B cell (primary cell): ENCODE data around the gene MRPS23. TPM values are rescaled to one million over a fixed set of nuclear protein-coding genes. Genes with fewer than 3 reads are reported as not detected.

Source experiments
- ATAC-seq: fragments of 200-7000 bp; cut with Tn5 transposase; one replicate; pipeline ENCODE4 v1.10.0; 2021; ENCODE audit warnings: low read depth, mild to moderate bottlenecking, moderate number of reproducible peaks, moderate library complexity
- CTCF ChIA-PET: fragments of 350-600 bp; sonication (Branson Sonifier 250); formaldehyde crosslinking; loops from one replicate; lab custom pipeline; 2021; ENCODE audit warnings: antibody characterized with exemption, inconsistent platforms; lab: Charles Lee
- POLR2A ChIA-PET: fragments of 350-600 bp; sonication (Branson Sonifier 250); formaldehyde crosslinking; loops from one replicate; lab custom pipeline; 2021; ENCODE audit warnings: antibody characterized with exemption; lab: Charles Lee
- DNase-seq: peaks from one replicate; pipeline ENCODE4 v3.0.0; 2013
- H2AFZ ChIP-seq: 2 replicates; pipeline ENCODE4 v1.6.1; 2012; ENCODE audit warnings: mild to moderate bottlenecking, low read depth, low read length; ENCODE audit not compliant: insufficient read depth, poor library complexity, severe bottlenecking
- H3K27ac ChIP-seq, 2 donors: 1 replicate in 1 of 2; 2 replicates in 1 of 2; pipeline ENCODE4 v1.5.1; 2012 to 2013; ENCODE audit warnings: low read length in 2 of 2, mild to moderate bottlenecking in 2 of 2, moderate library complexity in 1 of 2
- H3K27me3 ChIP-seq, 4 experiments: fragments of 200-600 bp in 1 of 4; sonication (generic) in 1 of 4; replicated peaks in 1 of 4; 1 replicate in 2 of 4; 2 replicates in 2 of 4; pipeline versions ENCODE4 v1.6.1 to v1.7.0; 2013 to 2016; ENCODE audit warnings: low read length in 3 of 4, mild to moderate bottlenecking in 2 of 4, mixed read lengths in 1 of 4, moderate library complexity in 1 of 4; ENCODE audit not compliant: insufficient read depth in 4 of 4, control insufficient read depth in 3 of 4; ENCODE audit errors: control extremely low read depth in 1 of 4
- H3K36me3 ChIP-seq, 2 experiments: replicated peaks in 1 of 2; 1 replicate in 1 of 2; 2 replicates in 1 of 2; pipeline versions ENCODE4 v1.6.1 to v1.7.1; 2013; ENCODE audit warnings: low read length in 1 of 2; ENCODE audit not compliant: insufficient read depth in 2 of 2, control insufficient read depth in 1 of 2; ENCODE audit errors: control extremely low read depth in 1 of 2, extremely low read depth in 1 of 2
- H3K4me1 ChIP-seq, 2 donors: fragments of 200-600 bp in 1 of 2; sonication (generic) in 1 of 2; 1 replicate in 1 of 2; 2 replicates in 1 of 2; pipeline versions ENCODE4 v1.5.1 to v1.6.1; 2013 to 2017; ENCODE audit warnings: low read length in 2 of 2; ENCODE audit not compliant: control insufficient read depth in 2 of 2, insufficient read depth in 2 of 2
- H3K4me2 ChIP-seq: replicated peaks from 2 replicates; pipeline ENCODE3; 2012; ENCODE audit warnings: mild to moderate bottlenecking, low read depth, low read length; ENCODE audit not compliant: poor library complexity, severe bottlenecking
- H3K4me3 ChIP-seq, 5 experiments: fragments of 200-600 bp in 1 of 5; sonication (generic) in 1 of 5; 1 replicate in 3 of 5; 2 replicates in 2 of 5; pipeline versions ENCODE4 v1.5.1 to v1.7.0; 2011 to 2016; ENCODE audit warnings: low read length in 4 of 5, mild to moderate bottlenecking in 4 of 5, low read depth in 2 of 5, control low read depth in 1 of 5, moderate library complexity in 1 of 5; ENCODE audit not compliant: insufficient read depth in 1 of 5; ENCODE audit errors: control extremely low read depth in 1 of 5, extremely low read depth in 1 of 5
- H3K79me2 ChIP-seq: fragments of 200-600 bp; sonication (generic); one replicate; pipeline ENCODE4 v1.6.0; 2016; ENCODE audit warnings: low read length; ENCODE audit not compliant: control insufficient read depth, insufficient read depth
- H3K9ac ChIP-seq: fragments of 200-600 bp; sonication (generic); 2 replicates; pipeline ENCODE4 v1.6.1; 2017; ENCODE audit warnings: mild to moderate bottlenecking, low read length, moderate library complexity
- H3K9me3 ChIP-seq, 3 donors: one replicate each; pipeline versions ENCODE4 v1.6.1 to v1.7.1; 2013; ENCODE audit warnings: low read length in 2 of 3; ENCODE audit not compliant: control insufficient read depth in 2 of 3, insufficient read depth in 1 of 3; ENCODE audit errors: control extremely low read depth in 1 of 3
- H4K20me1 ChIP-seq: 2 replicates; pipeline ENCODE4 v1.6.0; 2012; ENCODE audit warnings: mild to moderate bottlenecking, low read length; ENCODE audit not compliant: insufficient read depth, control insufficient read depth, poor library complexity, severe bottlenecking
- H3K27ac Mint-ChIP-seq: one replicate; pipeline ENCODE4 v1.8.0; 2021; ENCODE audit warnings: mixed read lengths
- H3K27me3 Mint-ChIP-seq: one replicate; pipeline ENCODE4 v1.8.0; 2021; ENCODE audit warnings: mixed read lengths
- H3K4me1 Mint-ChIP-seq: one replicate; pipeline ENCODE4 v1.8.0; 2021; ENCODE audit warnings: mixed read lengths
- H3K4me3 Mint-ChIP-seq: one replicate; pipeline ENCODE4 v1.8.0; 2021; ENCODE audit warnings: mixed read lengths
- H3K9me3 Mint-ChIP-seq: one replicate; pipeline ENCODE4 v1.8.0; 2022; ENCODE audit warnings: mixed read lengths; ENCODE audit not compliant: insufficient read depth
- CTCF ChIP-seq: fragments of 200-600 bp; IDR thresholded peaks from one replicate; pipeline ENCODE4 v1.8.0; 2022; ENCODE audit warnings: antibody characterized with exemption, mild to moderate bottlenecking
- EZH2 ChIP-seq: IDR thresholded peaks from 2 replicates; pipeline ENCODE4 v1.6.1; 2012; ENCODE audit warnings: borderline replicate concordance, low read depth, mild to moderate bottlenecking, moderate library complexity, low read length; ENCODE audit not compliant: insufficient read depth, poor library complexity, severe bottlenecking
- WGBS: methylation state at CpG from one replicate; pipeline ENCODE4 v1.1.5; 2013; ENCODE audit warnings: missing lambda C conversion rate; ENCODE audit not compliant: insufficient coverage; 5-methylcytosine and 5-hydroxymethylcytosine counted together
- intact Hi-C: fragments of 100-400 bp; cut with micrococcal nuclease; formaldehyde crosslinking; loops from one replicate; pipeline ENCODE4 v1.10.0; 2022
- polyA plus RNA-seq: library from polyadenylated mRNA; depleted of rRNA; stranded (reverse); fragments of >200 nt; gene quantifications from 2 replicates; pipeline ENCODE4 v1.2.3, GENCODE V29; 2012
- total RNA-seq, 2 donors: library from RNA; stranded (reverse); fragments of 120-200 nt in 1 of 2; gene quantifications; 1 replicate in 1 of 2; 2 replicates in 1 of 2; pipeline versions ENCODE4 v1.2.3 to v1.2.4, GENCODE V29; 2013 to 2022

MRPS23 gene
- total and polyA plus RNA-seq, 2 donors (not counting 1 experiment from before 2014, with no cell fraction given), result 10.3 to 25.4 TPM

- intact Hi-C loops, result no loop called here
- Histone ChIP-seq H3K27me3 (peaks cover 0 to 10% (median 2%) of the 10 kb centered on the region in 4 experiments), H3K27ac (no peak overlapping the region), H3K4me1 (no peaks in the 10 kb centered on the region), H3K9me3 (no peaks in the 10 kb centered on the region), H3K4me3 (no peak overlapping the region), H3K36me3 (no peaks in the 10 kb centered on the region), H4K20me1 (no peaks in the 10 kb centered on the region), H3K79me2 (no peaks in the 10 kb centered on the region), H2AFZ (no peak overlapping the region), H3K9ac (no peak overlapping the region), H3K4me2 (no peak overlapping the region)
- Mint-ChIP-seq H3K27ac (no peak overlapping the region), H3K27me3 (peaks cover 13% of the 10 kb centered on the region), H3K4me3 (no peak overlapping the region), H3K4me1 (no peaks in the 10 kb centered on the region), H3K9me3 (no peaks in the 10 kb centered on the region)
- CTCF ChIA-PET, result interaction anchor here (1.0 to 10.5 kb wide), 3 partner anchors 17 to 114 kb away, joined by 3 to 214 read pairs (median 3); partner anchors contain the start of gene VEZF1
- no peak for TF ChIP-seq EZH2
- no peak for TF ChIP-seq CTCF
- no peak for DNase-seq
- WGBS, result 93% methylated on average over 67 of the region's 67 CpGs
- no peak for ATAC-seq
- POLR2A ChIA-PET, result no interaction called here
Measured at GRCh38 chr17:57885148-57885915, 35.5 kb upstream of the MRPS23 start.

- intact Hi-C loops, result no loop called here
- H3K27me3 Mint-ChIP-seq, result peaks cover 21% of the 10 kb centered on the region
- no peaks in the 10 kb centered on the region for H3K4me1 Mint-ChIP-seq
- ATAC-seq (no peak), DNase-seq (no peak)
- Histone ChIP-seq H3K27me3 (peaks cover 0 to 15% (median 2%) of the 10 kb centered on the region in 4 experiments), H3K36me3 (no peaks in the 10 kb centered on the region), H3K4me2 (no peak overlapping the region), H4K20me1 (no peaks in the 10 kb centered on the region), H2AFZ (no peak overlapping the region), H3K79me2 (no peaks in the 10 kb centered on the region), H3K4me3 (no peak overlapping the region), H3K27ac (no peak overlapping the region), H3K4me1 (no peaks in the 10 kb centered on the region), H3K9ac (no peak overlapping the region), H3K9me3 (no peaks in the 10 kb centered on the region)
- ChIA-PET POLR2A (no interaction called here), CTCF (interaction anchor here (0.9 to 1.3 kb wide), 2 partner anchors 22 to 23 kb away, joined by 3 to 4 read pairs; no protein-coding TSS in a partner anchor)
- TF ChIP-seq EZH2, result no peak
- no peak for TF ChIP-seq CTCF
- no peaks in the 10 kb centered on the region for H3K9me3 Mint-ChIP-seq
- H3K4me3 Mint-ChIP-seq, result no peak overlapping the region
- H3K27ac Mint-ChIP-seq, result no peak overlapping the region
- 84% methylated on average over 5 of the region's 9 CpGs for WGBS
Measured at GRCh38 chr17:57881783-57882351, 32.0 kb upstream of the MRPS23 start.
